Gastroesophageal sphincter (tissue), 3 donors: ENCODE data around the gene EPHB1.

Experiments
- CTCF ChIP-seq, 4 experiments: fragments of 200-600 bp in 2 of 4; fragments of 450-650 bp in 2 of 4; sonication (generic) in 1 of 4; IDR thresholded peaks; one replicate each; pipeline ENCODE4 v1.5.1; 2017 to 2019; ENCODE audit warnings: antibody characterized with exemption in 4 of 4, mild to moderate bottlenecking in 2 of 4, moderate library complexity in 2 of 4
- POLR2A ChIP-seq, 2 donors: fragments of 450-650 bp; IDR thresholded peaks; one replicate each; pipeline ENCODE4 v1.6.1; 2017; ENCODE audit warnings: antibody characterized with exemption in 2 of 2, mild to moderate bottlenecking in 2 of 2, moderate library complexity in 1 of 2
- POLR2AphosphoS5 ChIP-seq: sonication (generic); formaldehyde crosslinking; IDR thresholded peaks from one replicate; pipeline ENCODE4 v1.6.1; 2017; ENCODE audit warnings: antibody characterized with exemption

GRCh38 chr3:134807189-134807588 is 12.1 kb downstream of the EPHB1 start:
- TF ChIP-seq CTCF (IDR thresholded peaks at IDR 0.05) (no peak), POLR2AphosphoS5 (no peak), POLR2A (IDR thresholded peaks at IDR 0.05) (no peak)
